GM12878 (cell line): Measurements from ENCODE around the gene ING5. TPM values are rescaled to one million over a fixed set of nuclear protein-coding genes. Genes with fewer than 3 reads are reported as not detected.

ENCODE experiments used
- ATAC-seq: fragments of 200-7000 bp; cut with Tn5 transposase; 3 replicates; pipeline ENCODE4 v1.9.1; 2020; ENCODE audit warnings: mild to moderate bottlenecking, moderate library complexity
- BruUV-seq: library from RNA; stranded (reverse); fragments of 400-500 nt; replicated peaks from 2 replicates; lab custom pipeline; 2021; lab: Mats Ljungman, UMichigan
- CTCF ChIA-PET: fragments of 300-600 bp; sonication (Branson Sonifier 250); formaldehyde crosslinking; extraction: SDS; loops from one replicate; lab custom pipeline; 2021; ENCODE audit warnings: inconsistent platforms; lab: Yijun Ruan, JAX
- POLR2A ChIA-PET: fragments of 350-600 bp; formaldehyde crosslinking; extraction: SDS; loops from one replicate; lab custom pipeline; 2021; ENCODE audit warnings: inconsistent platforms; lab: Charles Lee
- RAD21 ChIA-PET: fragments of 300-600 bp; sonication (Branson Sonifier 250); formaldehyde crosslinking; loops from one replicate; lab custom pipeline; 2023; ENCODE audit warnings: antibody characterized with exemption; ENCODE audit not compliant: unreplicated experiment; lab: Charles Lee
- SMC1A ChIA-PET: fragments of 300-600 bp; sonication (Branson Sonifier 250); formaldehyde crosslinking; loops from one replicate; lab custom pipeline; 2023; ENCODE audit not compliant: unreplicated experiment, uncharacterized antibody; lab: Charles Lee
- DNase-seq: peaks from one replicate; pipeline ENCODE4 v3.0.0-alpha.2; 2011; ENCODE audit warnings: low read depth, low spot score
- FAIRE-seq: peaks from 3 replicates; lab custom pipeline; 2011; peaks lifted over from hg19 to GRCh38; lab: Jason Lieb, UNC
- H2AFZ ChIP-seq: 2 replicates; pipeline ENCODE4 v1.6.0; 2011; ENCODE audit warnings: low read depth, low read length, control low read depth; ENCODE audit not compliant: control insufficient read depth
- H3K27ac ChIP-seq: 2 replicates; pipeline ENCODE4 v1.5.1; 2011; ENCODE audit warnings: control low read depth; ENCODE audit not compliant: control insufficient read depth, insufficient read depth
- H3K27me3 ChIP-seq, 2 experiments: replicated peaks in 1 of 2; 2 replicates each; pipeline versions ENCODE4 v1.6.0 to v1.6.1; 2011; ENCODE audit warnings: low read length in 1 of 2; ENCODE audit not compliant: control insufficient read depth in 2 of 2, insufficient read depth in 2 of 2
- H3K36me3 ChIP-seq, 2 experiments: 2 replicates each; pipeline ENCODE4 v1.5.1; 2011; ENCODE audit warnings: low read length in 1 of 2; ENCODE audit not compliant: control insufficient read depth in 2 of 2, insufficient read depth in 2 of 2
- H3K4me1 ChIP-seq: 2 replicates; pipeline ENCODE4 v1.6.1; 2011; ENCODE audit warnings: mild to moderate bottlenecking, low read length, moderate library complexity, mixed read lengths; ENCODE audit not compliant: control insufficient read depth, insufficient read depth
- H3K4me2 ChIP-seq: 2 replicates; pipeline ENCODE4 v1.6.0; 2011; ENCODE audit warnings: control low read depth; ENCODE audit not compliant: control insufficient read depth, insufficient read depth
- H3K4me3 ChIP-seq: fragments of 200-600 bp; sonication (generic); 2 replicates; pipeline ENCODE4 v1.5.1; 2016
- H3K79me2 ChIP-seq: 2 replicates; pipeline ENCODE4 v1.6.0; 2011; ENCODE audit warnings: low read length; ENCODE audit not compliant: control insufficient read depth, insufficient read depth
- H3K9ac ChIP-seq: 2 replicates; pipeline ENCODE4 v1.8.0; 2011; ENCODE audit warnings: low read length, control low read depth, mixed read lengths; ENCODE audit not compliant: control insufficient read depth, insufficient read depth
- H3K9me3 ChIP-seq: replicated peaks from 3 replicates; pipeline ENCODE4 v1.5.1; 2011; ENCODE audit warnings: mild to moderate bottlenecking, low read length; ENCODE audit not compliant: control insufficient read depth, insufficient read depth
- H4K20me1 ChIP-seq: 2 replicates; pipeline ENCODE4 v1.6.0; 2011; ENCODE audit not compliant: control insufficient read depth, insufficient read depth
- BHLHE40 ChIP-seq, 2 experiments: fragments of 450-650 bp in 1 of 2; IDR thresholded peaks; 2 replicates each; pipeline ENCODE4 v1.6.1; 2011 to 2017; ENCODE audit warnings: low read depth in 2 of 2, borderline replicate concordance in 1 of 2, improper control_type of control experiment in 1 of 2, low read length in 1 of 2, mild to moderate bottlenecking in 1 of 2
- CBX3 ChIP-seq: fragments of 200-600 bp; sonication (generic); IDR thresholded peaks from 2 replicates; pipeline ENCODE4 v1.6.1; 2016; ENCODE audit warnings: low read depth, borderline replicate concordance
- CREM ChIP-seq: IDR thresholded peaks from 2 replicates; pipeline ENCODE4 v1.6.1; 2014; ENCODE audit warnings: antibody characterized with exemption, low read depth
- FOXK2 ChIP-seq: fragments of 450-650 bp; IDR thresholded peaks from 2 replicates; pipeline ENCODE4 v1.6.1; 2017; ENCODE audit warnings: mild to moderate bottlenecking, moderate library complexity
- HDAC6 ChIP-seq: fragments of 200-600 bp; sonication (generic); IDR thresholded peaks from one replicate; pipeline ENCODE4 v1.8.0; 2017; ENCODE audit warnings: antibody characterized with exemption; ENCODE audit not compliant: unreplicated experiment
- JUND ChIP-seq: IDR thresholded peaks from 2 replicates; pipeline ENCODE4 v1.6.1; 2012; ENCODE audit warnings: low read depth, mild to moderate bottlenecking, low read length, improper control_type of control experiment, moderate library complexity
- KAT2A ChIP-seq: conservative IDR thresholded peaks from 2 replicates; pipeline ENCODE4 v1.6.1; 2011; ENCODE audit warnings: low read depth, low read length; ENCODE audit not compliant: control insufficient read depth
- KLF5 ChIP-seq: fragments of 450-650 bp; IDR thresholded peaks from 2 replicates; pipeline ENCODE4 v1.6.1; 2014; ENCODE audit warnings: mild to moderate bottlenecking; ENCODE audit not compliant: partially characterized antibody
- MTA2 ChIP-seq: fragments of 450-650 bp; IDR thresholded peaks from 2 replicates; pipeline ENCODE4 v1.6.1; 2016; ENCODE audit warnings: low read depth, mild to moderate bottlenecking, moderate library complexity
- NFYB ChIP-seq: IDR thresholded peaks from 2 replicates; pipeline ENCODE4 v1.6.1; 2011; ENCODE audit warnings: low read depth, mild to moderate bottlenecking, low read length, improper control_type of control experiment, moderate library complexity; ENCODE audit not compliant: insufficient read depth
- POLR2AphosphoS2 ChIP-seq: IDR thresholded peaks from 2 replicates; pipeline ENCODE4 v1.6.1; 2011; ENCODE audit warnings: low read depth, mild to moderate bottlenecking, low read length, improper control_type of control experiment, moderate library complexity
- USF1 ChIP-seq: IDR thresholded peaks from 2 replicates; pipeline ENCODE4 v1.6.1; 2011; ENCODE audit warnings: borderline replicate concordance, low read depth, mild to moderate bottlenecking, moderate library complexity, mixed read lengths, low read length; ENCODE audit not compliant: insufficient read depth; ENCODE audit errors: extremely low read length
- ZBED1 ChIP-seq: IDR thresholded peaks from 2 replicates; pipeline ENCODE4 v1.6.1; 2016; ENCODE audit warnings: borderline replicate concordance
- ZNF592 ChIP-seq: fragments of 450-650 bp; IDR thresholded peaks from 2 replicates; pipeline ENCODE4 v1.6.1; 2017; ENCODE audit warnings: mild to moderate bottlenecking, moderate library complexity
- ZNF622 ChIP-seq: fragments of 450-650 bp; IDR thresholded peaks from 2 replicates; pipeline ENCODE4 v1.6.1; 2017; ENCODE audit warnings: mild to moderate bottlenecking, inconsistent platforms
- WGBS: methylation state at CpG from one replicate; pipeline ENCODE4 v1.1.6; 2016; ENCODE audit warnings: low lambda C conversion rate; ENCODE audit not compliant: insufficient replicate concordance, insufficient coverage; ENCODE audit errors: missing lambda C conversion rate; 5-methylcytosine and 5-hydroxymethylcytosine counted together
- in situ Hi-C: fragments of 300-500 bp; cut with MboI; formaldehyde crosslinking; loops from 9 replicates; pipeline ENCODE4 v1.14.3; 2018; ENCODE audit warnings: mixed read lengths
- intact Hi-C: fragments of 100-400 bp; cut with micrococcal nuclease; formaldehyde crosslinking; loops from one replicate; pipeline ENCODE4 v1.14.2; 2022; ENCODE audit not compliant: unreplicated experiment
- polyA plus RNA-seq, 11 experiments: library from polyadenylated mRNA; depleted of rRNA in 4 of 11; unstranded in 6 of 11; stranded (reverse) in 5 of 11; fragments of >200 nt; fragmentation: Nextera tagmentation in 4 of 11; fragmentation: Illumina TruSeq in 1 of 11; extraction: Ambion mirVana in 4 of 11; extraction: Trizol in 1 of 11; gene quantifications; 1 replicate in 1 of 11; 2 replicates in 10 of 11; pipeline versions ENCODE4 v1.2.1 to v1.2.3, GENCODE V29; 2011 to 2016; ENCODE audit warnings: inconsistent platforms in 2 of 11, missing spikeins in 2 of 11, low read depth in 1 of 11
- total RNA-seq, 4 experiments: library from RNA; depleted of rRNA in 3 of 4; stranded (reverse); fragments of >200 nt in 3 of 4; fragmentation: Illumina TruSeq in 1 of 4; extraction: Trizol in 1 of 4; gene quantifications; 2 replicates each; pipeline versions ENCODE4 v1.2.1 to v1.2.3, GENCODE V29; 2013 to 2021

ING5 gene
- total and polyA plus RNA-seq, 10 of the 15 experiments (the other 5 are each of a cell fraction or from before 2014, with no cell fraction given), result 10.0 to 46.1 (median 27.2) TPM

- ChIA-PET RAD21 (no interaction called here), SMC1A (no interaction called here), POLR2A (no interaction called here), CTCF (no interaction called here)
- H3K27me3 ChIP-seq, result no peaks in the 10 kb centered on the region
- no peak overlapping the region for H3K27ac ChIP-seq
- peaks cover 3% of the 10 kb centered on the region for H3K79me2 ChIP-seq
- H3K4me2 ChIP-seq, result no peak overlapping the region
- no peak overlapping the region for H3K4me3 ChIP-seq
- 86% methylated on average over 10 of the region's 10 CpGs for WGBS
- H3K9me3 ChIP-seq, result no peaks in the 10 kb centered on the region; the same call in 2 of the 3 replicates
- no peaks in the 10 kb centered on the region for H4K20me1 ChIP-seq
- no TSS peak for BruUV-seq
- no peak overlapping the region for H3K9ac ChIP-seq
- in situ Hi-C loops, result no loop called here
- H3K4me1 ChIP-seq, result peaks cover 8% of the 10 kb centered on the region; the same call in 1 of the 2 replicates
- peaks cover 2 to 10% of the 10 kb centered on the region in 2 experiments for H3K36me3 ChIP-seq
- H2AFZ ChIP-seq, result no peak overlapping the region
- intact Hi-C loops, result no loop called here
- TF ChIP-seq KLF5 (no peak), ZNF622 (no peak), HDAC6 (no peak), USF1 (no peak), CREM (no peak), ZNF592 (no peak), JUND (no peak), POLR2AphosphoS2 (no peak), FOXK2 (no peak), MTA2 (no peak), BHLHE40 (IDR thresholded peaks at IDR 0.05; ENCODE audit: borderline replicate concordance in 1 of 2, low read depth in 2 of 2, low read length in 1 of 2) (no peak), CBX3 (no peak), KAT2A (no peak), ZBED1 (no peak), NFYB (no peak)
- DNase-seq, result no peak
- FAIRE-seq, result no peak
- no peak; the same call in 2 of the 3 replicates for ATAC-seq
Observed at GRCh38 chr2:241741016-241741415, 39.2 kb downstream of the ING5 start.
